Fibroblast of lung (primary cell): Measurements from ENCODE around the gene LRRC74A.

ENCODE experiments used
- EZH2 ChIP-seq: IDR thresholded peaks from 2 replicates; pipeline ENCODE4 v1.5.1; 2012; ENCODE audit warnings: low read length, control low read depth, mild to moderate bottlenecking; ENCODE audit errors: missing control alignments
- TF ChIP-seq, protein P1 (sequence below), 2 donors: IDR thresholded peaks in 1 of 2; conservative IDR thresholded peaks in 1 of 2; 1 replicate in 1 of 2; 2 replicates in 1 of 2; pipeline ENCODE4 v1.5.1; 2011 to 2012; ENCODE audit warnings: low read length in 2 of 2, control low read depth in 1 of 2, inconsistent platforms in 1 of 2, low read depth in 1 of 2, mild to moderate bottlenecking in 1 of 2

- TF ChIP-seq, protein P1, sequence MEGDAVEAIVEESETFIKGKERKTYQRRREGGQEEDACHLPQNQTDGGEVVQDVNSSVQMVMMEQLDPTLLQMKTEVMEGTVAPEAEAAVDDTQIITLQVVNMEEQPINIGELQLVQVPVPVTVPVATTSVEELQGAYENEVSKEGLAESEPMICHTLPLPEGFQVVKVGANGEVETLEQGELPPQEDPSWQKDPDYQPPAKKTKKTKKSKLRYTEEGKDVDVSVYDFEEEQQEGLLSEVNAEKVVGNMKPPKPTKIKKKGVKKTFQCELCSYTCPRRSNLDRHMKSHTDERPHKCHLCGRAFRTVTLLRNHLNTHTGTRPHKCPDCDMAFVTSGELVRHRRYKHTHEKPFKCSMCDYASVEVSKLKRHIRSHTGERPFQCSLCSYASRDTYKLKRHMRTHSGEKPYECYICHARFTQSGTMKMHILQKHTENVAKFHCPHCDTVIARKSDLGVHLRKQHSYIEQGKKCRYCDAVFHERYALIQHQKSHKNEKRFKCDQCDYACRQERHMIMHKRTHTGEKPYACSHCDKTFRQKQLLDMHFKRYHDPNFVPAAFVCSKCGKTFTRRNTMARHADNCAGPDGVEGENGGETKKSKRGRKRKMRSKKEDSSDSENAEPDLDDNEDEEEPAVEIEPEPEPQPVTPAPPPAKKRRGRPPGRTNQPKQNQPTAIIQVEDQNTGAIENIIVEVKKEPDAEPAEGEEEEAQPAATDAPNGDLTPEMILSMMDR (conservative IDR thresholded peaks at IDR 0.05 in 1 of 2, IDR thresholded peaks at IDR 0.05 in 1 of 2; ENCODE audit: low read depth in 1 of 2, low read length in 2 of 2), result no peak
- TF ChIP-seq EZH2, result no peak
Observed at GRCh38 chr14:76842414-76842813, 16.2 kb downstream of the LRRC74A start.
